ENCODE measurements around the gene CAMKMT. TPM values are rescaled to one million over a fixed set of nuclear protein-coding genes. Genes with fewer than 3 reads are reported as not detected.

The CAMKMT gene
- total RNA-seq, 4 donors from 2014 or later = 2.6 to 9.5 (median 5.2) TPM

- Histone ChIP-seq H3K27me3 (no peaks in the 10 kb centered on the region), H3K9me3 (no peaks in the 10 kb centered on the region), H3K27ac (no peak overlapping the region), H3K4me3 (no peak overlapping the region), H3K36me3 (no peaks in the 10 kb centered on the region), H3K4me1 (no peaks in the 10 kb centered on the region)
- ATAC-seq = no peak
- in situ Hi-C loops (cut with MboI; ENCODE audit: low sequenced_read_pairs in 4 of 4) = no loop called here
- no peak for DNase-seq
- TF ChIP-seq CTCF (IDR thresholded peaks at IDR 0.05 in 4 of 5, conservative IDR thresholded peaks at IDR 0.05 in 1 of 5) (no peak), POLR2A (IDR thresholded peaks at IDR 0.05) (no peak)
- intact Hi-C loops (cut with DNase I; ENCODE audit: low total_unique reads) = no loop called here
Observed at GRCh38 chr2:44569491-44569890, 207.7 kb downstream of the CAMKMT start.

GRCh38 chr2:44570271-44570670 is 208.5 kb downstream of the CAMKMT start:
- in situ Hi-C loops (cut with MboI; ENCODE audit: low sequenced_read_pairs in 4 of 4) = no loop called here

GRCh38 chr2:44570777-44571176 is 209.0 kb downstream of the CAMKMT start:
- intact Hi-C loops (cut with DNase I; ENCODE audit: low total_unique reads) = no loop called here
- no peak for TF ChIP-seq CTCF (IDR thresholded peaks at IDR 0.05 in 4 of 5, conservative IDR thresholded peaks at IDR 0.05 in 1 of 5)
- TF ChIP-seq POLR2A (IDR thresholded peaks at IDR 0.05) = no peak
- H3K27ac ChIP-seq = no peak overlapping the region
- DNase-seq (no peak), ATAC-seq (no peak)
- no peak overlapping the region for H3K4me3 ChIP-seq
- no peaks in the 10 kb centered on the region for H3K9me3 ChIP-seq
- H3K4me1 ChIP-seq = no peaks in the 10 kb centered on the region
- H3K27me3 ChIP-seq = no peaks in the 10 kb centered on the region
- in situ Hi-C loops (cut with MboI; ENCODE audit: low sequenced_read_pairs in 4 of 4) = no loop called here
- H3K36me3 ChIP-seq = no peaks in the 10 kb centered on the region

More at GRCh38 chr2:44570271-44570670, 208.5 kb downstream of the CAMKMT start:
- Histone ChIP-seq H3K27ac (no peak overlapping the region), H3K27me3 (no peaks in the 10 kb centered on the region), H3K4me3 (no peak overlapping the region), H3K36me3 (no peaks in the 10 kb centered on the region), H3K9me3 (no peaks in the 10 kb centered on the region), H3K4me1 (no peaks in the 10 kb centered on the region)
- intact Hi-C loops (cut with DNase I; ENCODE audit: low total_unique reads) = no loop called here
- TF ChIP-seq POLR2A (IDR thresholded peaks at IDR 0.05) (no peak), CTCF (IDR thresholded peaks at IDR 0.05 in 4 of 5, conservative IDR thresholded peaks at IDR 0.05 in 1 of 5) (no peak)
- DNase-seq (no peak), ATAC-seq (no peak)

GRCh38 chr2:44572196-44572900 is 210.6 kb downstream of the CAMKMT start:
- TF ChIP-seq CTCF (IDR thresholded peaks at IDR 0.05 in 4 of 5, conservative IDR thresholded peaks at IDR 0.05 in 1 of 5) = no peak
- intact Hi-C loops (cut with DNase I; ENCODE audit: low total_unique reads) = no loop called here
- DNase-seq (no peak), ATAC-seq (peak; percentile 45 to 82)
- in situ Hi-C loops (cut with MboI; ENCODE audit: low sequenced_read_pairs in 4 of 4) = no loop called here
- no peak overlapping the region for H3K27ac ChIP-seq
- no peaks in the 10 kb centered on the region for H3K27me3 ChIP-seq
- no peaks in the 10 kb centered on the region for H3K36me3 ChIP-seq
- no peaks in the 10 kb centered on the region for H3K4me1 ChIP-seq
- no peaks in the 10 kb centered on the region for H3K9me3 ChIP-seq
- H3K4me3 ChIP-seq = no peak overlapping the region

GRCh38 chr2:44573996-44574395 is 212.2 kb downstream of the CAMKMT start:
- Histone ChIP-seq H3K36me3 (no peaks in the 10 kb centered on the region), H3K27ac (no peak overlapping the region), H3K9me3 (no peaks in the 10 kb centered on the region), H3K4me3 (no peak overlapping the region), H3K4me1 (peaks cover 2 to 8% of the 10 kb centered on the region in 2 donors), H3K27me3 (no peaks in the 10 kb centered on the region)
- in situ Hi-C loops (cut with MboI; ENCODE audit: low sequenced_read_pairs in 4 of 4) (no loop called here), intact Hi-C loops (cut with DNase I; ENCODE audit: low total_unique reads) (no loop called here)
- no peak for ATAC-seq
- no peak for DNase-seq
- TF ChIP-seq CTCF (IDR thresholded peaks at IDR 0.05 in 4 of 5, conservative IDR thresholded peaks at IDR 0.05 in 1 of 5) (no peak), POLR2A (IDR thresholded peaks at IDR 0.05) (no peak)

All from gastrocnemius medialis (tissue), 4 donors.